Ovary (tissue), 9 donors: ENCODE results near the gene GTPBP8. TPM values are rescaled to one million over a fixed set of nuclear protein-coding genes. Genes with fewer than 3 reads are reported as not detected.

Experiments used
- DNase-seq, 5 donors: peaks; one replicate each; pipeline ENCODE4 v3.0.0-alpha.2; 2019 to 2020
- H3K27ac ChIP-seq, 2 donors: fragments of 200-600 bp; one replicate each; pipeline versions ENCODE4 v1.5.1 to v1.8.0; 2019 to 2022
- H3K27me3 ChIP-seq: fragments of 200-600 bp; one replicate; pipeline ENCODE4 v1.8.0; 2022
- H3K36me3 ChIP-seq: fragments of 200-600 bp; sonication (generic); one replicate; pipeline ENCODE4 v1.5.1; 2019
- H3K4me1 ChIP-seq: one replicate; pipeline ENCODE4 v1.8.1; 2013; ENCODE audit warnings: mild to moderate bottlenecking, moderate library complexity; ENCODE audit not compliant: insufficient read depth
- H3K4me3 ChIP-seq: fragments of 200-600 bp; sonication (generic); one replicate; pipeline ENCODE4 v1.5.1; 2017
- H3K9me3 ChIP-seq, 2 donors: fragments of 200-600 bp in 1 of 2; sonication (generic) in 1 of 2; one replicate each; pipeline versions ENCODE4 v1.5.1 to v1.8.1; 2013 to 2019; ENCODE audit warnings: mild to moderate bottlenecking in 1 of 2, moderate library complexity in 1 of 2
- CTCF ChIP-seq, 3 donors: fragments of 450-650 bp in 2 of 3; fragments of 200-600 bp in 1 of 3; IDR thresholded peaks; one replicate each; pipeline versions ENCODE4 v1.5.1 to v1.8.0; 2016 to 2022; ENCODE audit warnings: antibody characterized with exemption in 3 of 3, mild to moderate bottlenecking in 1 of 3
- EP300 ChIP-seq: sonication (generic); formaldehyde crosslinking; IDR thresholded peaks from one replicate; pipeline ENCODE4 v1.6.1; 2017; ENCODE audit warnings: antibody characterized with exemption
- POLR2A ChIP-seq: fragments of 450-650 bp; IDR thresholded peaks from one replicate; pipeline ENCODE4 v1.6.1; 2017; ENCODE audit warnings: antibody characterized with exemption, mild to moderate bottlenecking, moderate library complexity
- WGBS, 3 donors: extraction: QIAGEN DNeasy Blood & Tissue Kit in 1 of 3; methylation state at CpG; one replicate each; pipeline versions ENCODE4 v1.1.5 to v1.1.7; 2013 to 2017; 5-methylcytosine and 5-hydroxymethylcytosine counted together
- intact Hi-C, 4 donors: fragments of 100-400 bp; cut with DNase I; formaldehyde crosslinking; loops; one replicate each; pipeline versions ENCODE4 v1.11.0 to v1.15.1; 2022 to 2023
- polyA plus RNA-seq, 2 donors: library from polyadenylated mRNA; stranded (reverse); fragments of 200-250 nt in 1 of 2; fragments of 350-450 nt in 1 of 2; fragmentation: Illumina TruSeq in 1 of 2; extraction: RNeasy Lipid Tissue Mini Kit (QIAGEN cat#74804) in 1 of 2; gene quantifications; one replicate each; pipeline ENCODE4 v1.2.3, GENCODE V29; 2013 to 2014
- total RNA-seq, 7 donors: library from RNA; depleted of rRNA in 2 of 7; stranded (reverse); fragments of >200 nt in 2 of 7; fragmentation: NEBNext Ultra II Directional in 3 of 7; extraction: Animal tissue kit (Norgen Biotek cat#: 25700) in 3 of 7; gene quantifications; one replicate each; pipeline versions ENCODE4 v1.1.0 to v1.2.4, GENCODE V29; 2016 to 2023
- donor health status: DM: no; HTN: no; CAD: no; lungs with moderate emphysema.
- donor health status: DM: no; HTN: no; CAD: no.
- donor health status: Bipolar disorder and iron deficiency.
- donor health status: DM: yes; HTN: yes; CAD: no.
- donor health status: DM: no; HTN: no; CAD: no.
- donor health status: DM: yes; HTN: yes; CAD: no.

GTPBP8 gene
- total and polyA plus RNA-seq, 9 donors = 9.7 to 30.6 (median 13.0) TPM

GRCh38 chr3:112972158-112972557 is 18.6 kb upstream of the GTPBP8 start:
- H3K27ac ChIP-seq = no peak overlapping the region
- no peak for DNase-seq
- no peak for TF ChIP-seq EP300
- no peak for TF ChIP-seq POLR2A
- intact Hi-C loops = loop anchor here in 1 of 4 donors (5.0 to 10.0 kb wide), 2 partner anchors 327 to 855 kb away; partner anchors contain the start of gene CCDC80
- H3K36me3 ChIP-seq = no peaks in the 10 kb centered on the region
- no peaks in the 10 kb centered on the region for H3K9me3 ChIP-seq
- H3K27me3 ChIP-seq = no peaks in the 10 kb centered on the region
- H3K4me1 ChIP-seq = no peaks in the 10 kb centered on the region
- H3K4me3 ChIP-seq = no peak overlapping the region

GRCh38 chr3:112973325-112974177 is 17.2 kb upstream of the GTPBP8 start:
- intact Hi-C loops = loop anchor here in 1 of 4 donors (5.0 to 10.0 kb wide), 2 partner anchors 329 to 854 kb away; partner anchors contain the start of gene CCDC80
- Histone ChIP-seq H3K36me3 (no peaks in the 10 kb centered on the region), H3K4me3 (no peak overlapping the region), H3K27me3 (no peaks in the 10 kb centered on the region), H3K27ac (no peak overlapping the region), H3K9me3 (no peaks in the 10 kb centered on the region), H3K4me1 (no peaks in the 10 kb centered on the region)
- TF ChIP-seq EP300 (no peak), POLR2A (no peak)
- DNase-seq = no peak
- 54 to 60% (median 57%) methylated on average over 5 of the region's 5 CpGs for WGBS, 3 donors

DNA sequence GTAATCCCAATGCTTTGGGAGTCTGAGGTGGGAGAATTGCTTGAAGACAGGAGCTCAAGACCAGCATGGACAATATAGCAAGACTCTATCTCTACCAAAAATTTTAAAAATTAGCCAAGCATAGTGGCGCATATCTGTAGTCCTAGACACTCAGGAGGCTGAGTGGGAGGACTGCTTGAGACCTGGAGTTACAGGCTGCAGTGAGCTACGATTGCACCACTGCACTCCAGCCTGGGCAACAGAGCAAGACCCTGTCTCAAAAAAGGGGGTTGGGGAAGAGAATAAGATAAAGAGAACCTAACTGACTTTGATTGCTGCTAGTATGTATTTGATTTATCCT is 16.6 kb upstream of the GTPBP8 start:
- no peak for DNase-seq
- no peak for TF ChIP-seq EP300
- TF ChIP-seq POLR2A = no peak
- TF ChIP-seq CTCF (IDR thresholded peaks at IDR 0.05) = no peak
- H3K27ac ChIP-seq = no peak overlapping the region
- no peak overlapping the region for H3K4me3 ChIP-seq
- intact Hi-C loops = loop anchor here in 1 of 4 donors (5.0 to 10.0 kb wide), 2 partner anchors 329 to 853 kb away; partner anchors contain the start of gene CCDC80
- H3K4me1 ChIP-seq = no peaks in the 10 kb centered on the region
- H3K36me3 ChIP-seq = no peaks in the 10 kb centered on the region
- no peaks in the 10 kb centered on the region for H3K27me3 ChIP-seq
- no peaks in the 10 kb centered on the region for H3K9me3 ChIP-seq
- WGBS, 3 donors = 79 to 85% (median 83%) methylated on average over 2 of the region's 2 CpGs

DNA sequence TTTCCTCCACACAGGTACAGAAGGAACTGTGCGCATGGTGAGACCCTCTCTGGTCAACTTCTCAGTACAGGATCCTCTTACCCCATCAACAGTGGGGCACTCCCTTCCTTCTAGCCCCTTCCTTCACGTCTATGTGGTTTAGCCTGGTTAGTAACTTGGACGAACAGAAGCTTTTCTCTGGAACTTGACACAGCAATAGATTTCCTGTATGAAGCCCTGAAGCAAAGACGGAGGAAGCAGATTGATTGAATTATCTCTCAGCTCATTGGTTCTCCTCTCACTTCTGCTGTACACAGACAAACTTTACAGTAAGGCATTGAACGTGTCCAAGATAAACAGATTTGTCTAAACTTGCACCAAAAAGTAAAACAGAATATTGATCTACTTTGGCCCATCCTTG is 15.9 kb upstream of the GTPBP8 start, which contains the start of gene CD200R1:
CD200R1 (minus strand) TSS at position 210 of the 400 bp plus-strand sequence. CDS start 246 bp downstream, outside the sequence.
- H3K9me3 ChIP-seq = no peaks in the 10 kb centered on the region
- intact Hi-C loops = loop anchor here in 2 of 4 donors (5.0 to 10.0 kb wide), 3 partner anchors 330 to 852 kb away; partner anchors contain the start of gene CCDC80 (in 2 of the 2)
- no peak for TF ChIP-seq EP300
- TF ChIP-seq POLR2A = no peak
- TF ChIP-seq CTCF (IDR thresholded peaks at IDR 0.05) = no peak
- no peak within 1 kb of the TSS for H3K27ac ChIP-seq
- 77 to 78% (median 77%) methylated on average over 5 of the region's 5 CpGs for WGBS, 3 donors
- H3K36me3 ChIP-seq = no peaks in the 10 kb centered on the region
- no peaks in the 10 kb centered on the region for H3K27me3 ChIP-seq
- H3K4me3 ChIP-seq = no peak within 1 kb of the TSS
- H3K4me1 ChIP-seq = no peaks in the 10 kb centered on the region
- no peak for DNase-seq

DNA sequence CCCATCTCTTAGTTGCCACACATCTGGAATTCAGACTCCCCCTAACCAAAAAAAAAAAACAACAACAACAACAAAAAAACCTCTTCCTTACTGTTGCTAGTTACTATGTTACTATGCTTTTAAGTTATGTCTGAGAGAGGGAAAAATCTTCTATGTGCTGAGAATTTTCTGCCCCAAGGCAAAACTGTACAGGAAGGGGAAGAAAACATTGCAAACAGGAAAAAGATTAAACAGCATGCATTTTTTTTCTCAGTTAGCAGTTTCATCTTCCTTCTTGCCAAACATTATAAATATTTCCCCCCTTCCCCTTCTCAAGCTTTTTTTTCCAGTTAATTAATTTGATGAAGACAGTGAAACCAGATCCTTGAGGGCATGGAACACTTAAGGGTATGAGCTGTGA is 14.8 kb upstream of the GTPBP8 start:
- Histone ChIP-seq H3K4me3 (no peak overlapping the region), H3K36me3 (no peaks in the 10 kb centered on the region), H3K27me3 (no peaks in the 10 kb centered on the region), H3K27ac (no peak overlapping the region), H3K9me3 (no peaks in the 10 kb centered on the region), H3K4me1 (no peaks in the 10 kb centered on the region)
- intact Hi-C loops = loop anchor here in 2 of 4 donors (5.0 to 10.0 kb wide), 2 partner anchors 331 to 334 kb away; partner anchors contain the start of gene CCDC80 (in 2 of the 2)
- TF ChIP-seq CTCF (IDR thresholded peaks at IDR 0.05) = no peak
- TF ChIP-seq POLR2A = no peak
- DNase-seq = no peak
